Cardiac muscle cell (in vitro differentiated cells and primary cell): ENCODE results near the gene UBE2C. TPM values are rescaled to one million over a fixed set of nuclear protein-coding genes. Genes with fewer than 3 reads are reported as not detected.
A peak's percentile ranks its signal among the peaks of the same experiment; 100 is the strongest.

ENCODE experiments used
- DNase-seq, 2 donors: peaks; one replicate each; pipeline versions ENCODE4 v3.0.0 to v3.0.0-alpha.2; 2010 to 2017; ENCODE audit warnings: low read depth in 1 of 2, low spot score in 1 of 2
- H3K27ac ChIP-seq: fragments of 200-600 bp; sonication (generic); 2 replicates; pipeline ENCODE4 v1.5.1; 2016
- H3K27me3 ChIP-seq: fragments of 200-600 bp; sonication (generic); 2 replicates; pipeline ENCODE4 v1.6.0; 2016; ENCODE audit warnings: control low read depth
- H3K36me3 ChIP-seq: fragments of 200-600 bp; sonication (generic); 2 replicates; pipeline ENCODE4 v1.5.1; 2016; ENCODE audit warnings: control low read depth
- H3K4me1 ChIP-seq: fragments of 200-600 bp; sonication (generic); 2 replicates; pipeline ENCODE4 v1.8.1; 2017; ENCODE audit warnings: low read depth, mild to moderate bottlenecking, mixed run types
- H3K4me3 ChIP-seq: fragments of 200-600 bp; sonication (generic); 2 replicates; pipeline ENCODE4 v1.5.1; 2016; ENCODE audit warnings: mild to moderate bottlenecking
- H3K9me3 ChIP-seq: fragments of 200-600 bp; sonication (generic); 2 replicates; pipeline ENCODE4 v1.5.1; 2017; ENCODE audit warnings: low read depth, mild to moderate bottlenecking, control low read depth
- CTCF ChIP-seq: IDR thresholded peaks from 2 replicates; pipeline ENCODE4 v1.5.1; 2012; ENCODE audit warnings: low read depth, mild to moderate bottlenecking, low read length
- polyA plus RNA-seq: library from polyadenylated mRNA; unstranded; fragments of >200 nt; fragmentation: Nextera tagmentation; extraction: Ambion mirVana; gene quantifications from 2 replicates; pipeline ENCODE4 v1.2.1, GENCODE V29; 2016
- total RNA-seq: library from RNA; depleted of rRNA; stranded (reverse); fragments of >200 nt; gene quantifications from 2 replicates; pipeline ENCODE4 v1.2.3, GENCODE V29; 2016

Gene UBE2C
- total and polyA plus RNA-seq, 2 experiments from 2014 or later: 48.6 to 267 TPM

- no peak for TF ChIP-seq CTCF
- no peak for DNase-seq
- no peak overlapping the region for H3K4me3 ChIP-seq
- no peaks in the 10 kb centered on the region for H3K27me3 ChIP-seq
- peaks cover under 1% of the 10 kb centered on the region for H3K36me3 ChIP-seq
- H3K27ac ChIP-seq: peak overlapping the region; percentile 26
- H3K9me3 ChIP-seq: no peaks in the 10 kb centered on the region
- H3K4me1 ChIP-seq: peaks cover 23% of the 10 kb centered on the region
Measured at GRCh38 chr20:45835825-45836224, 23.4 kb downstream of the UBE2C start.

DNA sequence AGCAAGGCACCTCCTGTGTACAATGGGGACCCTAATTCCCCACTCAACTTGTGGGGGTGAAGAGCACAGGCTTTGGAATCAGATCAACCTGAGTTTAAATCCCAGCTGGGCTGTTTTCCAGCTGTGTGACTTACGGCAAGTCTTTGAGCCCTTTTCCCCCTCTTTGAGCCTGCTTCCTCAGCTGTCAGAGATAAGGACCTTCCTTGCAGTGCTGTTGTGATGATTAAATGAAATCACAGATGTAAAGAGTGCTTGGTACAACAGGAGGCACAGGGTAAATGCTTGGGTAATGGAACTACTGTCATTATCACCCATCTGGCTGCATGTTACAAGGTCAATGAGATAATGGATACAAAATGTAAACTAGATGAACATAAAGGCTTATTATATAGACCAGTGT, 24.4 kb downstream of the UBE2C start:
- Histone ChIP-seq H3K4me3 (no peak overlapping the region), H3K27ac (peak overlapping the region; percentile 37), H3K9me3 (no peaks in the 10 kb centered on the region), H3K4me1 (peaks cover 23% of the 10 kb centered on the region), H3K27me3 (no peaks in the 10 kb centered on the region), H3K36me3 (peaks cover 7% of the 10 kb centered on the region)
- DNase-seq: peak in 1 of 2 donors; percentile 60
- no peak for TF ChIP-seq CTCF

DNA sequence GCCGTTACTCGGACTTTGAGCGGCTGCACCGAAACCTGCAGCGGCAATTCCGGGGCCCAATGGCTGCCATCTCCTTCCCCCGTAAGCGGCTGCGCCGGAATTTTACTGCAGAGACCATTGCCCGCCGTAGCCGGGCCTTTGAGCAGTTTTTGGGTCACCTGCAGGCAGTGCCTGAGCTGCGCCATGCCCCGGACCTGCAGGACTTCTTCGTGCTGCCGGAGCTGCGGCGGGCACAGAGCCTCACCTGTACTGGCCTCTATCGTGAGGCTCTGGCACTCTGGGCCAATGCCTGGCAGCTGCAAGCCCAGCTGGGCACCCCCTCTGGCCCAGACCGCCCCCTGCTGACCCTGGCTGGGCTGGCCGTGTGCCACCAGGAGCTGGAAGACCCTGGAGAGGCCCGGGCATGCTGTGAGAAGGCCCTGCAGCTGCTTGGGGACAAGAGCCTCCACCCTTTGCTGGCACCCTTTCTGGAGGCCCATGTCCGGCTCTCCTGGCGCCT, 28.3 kb downstream of the UBE2C start:
- Histone ChIP-seq H3K4me3 (no peak overlapping the region), H3K27me3 (no peaks in the 10 kb centered on the region), H3K4me1 (peaks cover 10% of the 10 kb centered on the region), H3K27ac (peak overlapping the region; percentile 66), H3K36me3 (peaks cover 26% of the 10 kb centered on the region), H3K9me3 (no peaks in the 10 kb centered on the region)
- DNase-seq: no peak
- TF ChIP-seq CTCF: no peak

DNA sequence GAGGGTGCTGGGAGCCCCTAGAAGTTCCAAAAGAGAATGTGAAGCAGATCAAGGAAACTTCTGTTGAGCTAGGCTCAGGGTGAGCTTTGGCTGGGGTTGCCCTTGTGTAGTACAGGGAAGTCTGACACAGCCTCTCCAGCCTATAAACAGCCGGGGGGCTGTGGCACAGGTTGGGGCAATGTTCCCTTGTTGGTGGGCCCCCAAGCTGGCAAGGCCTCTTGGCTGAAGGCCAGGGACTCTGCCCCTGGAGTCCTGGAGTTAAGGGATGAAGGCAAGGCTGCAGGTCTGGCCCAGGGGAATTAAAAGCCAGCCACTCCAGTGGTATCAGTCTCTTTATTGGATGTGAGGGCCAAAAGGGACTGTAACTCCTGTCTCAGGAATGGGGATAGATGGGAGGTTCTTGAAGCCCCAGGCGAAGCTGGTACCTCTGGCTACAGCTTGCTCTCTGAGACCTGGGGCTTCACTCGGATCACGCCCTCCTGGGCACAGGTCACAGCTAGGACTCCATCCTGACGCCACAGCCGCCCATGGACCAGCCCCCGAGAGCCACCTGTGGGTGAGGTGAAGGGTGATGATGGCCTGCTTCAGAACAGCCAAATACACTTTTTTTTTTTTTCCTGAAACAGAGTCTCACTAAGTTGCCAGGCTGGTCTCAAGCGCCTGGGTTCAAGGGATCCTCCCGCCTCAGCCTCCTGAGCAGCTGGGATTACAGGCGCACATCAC, 29.1 kb downstream of the UBE2C start:
- H3K4me1 ChIP-seq: peaks cover 8% of the 10 kb centered on the region
- H3K36me3 ChIP-seq: peaks cover 31% of the 10 kb centered on the region
- no peak for DNase-seq
- H3K27ac ChIP-seq: peak overlapping the region; percentile 66
- no peak for TF ChIP-seq CTCF
- no peaks in the 10 kb centered on the region for H3K9me3 ChIP-seq
- no peaks in the 10 kb centered on the region for H3K27me3 ChIP-seq
- no peak overlapping the region for H3K4me3 ChIP-seq

- H3K9me3 ChIP-seq: no peaks in the 10 kb centered on the region
- H3K36me3 ChIP-seq: peaks cover 31% of the 10 kb centered on the region
- peaks cover under 1% of the 10 kb centered on the region for H3K4me1 ChIP-seq
- no peak overlapping the region for H3K4me3 ChIP-seq
- H3K27ac ChIP-seq: peak overlapping the region; percentile 74
- no peaks in the 10 kb centered on the region for H3K27me3 ChIP-seq
- peak in 1 of 2 donors; percentile 63 for DNase-seq
- TF ChIP-seq CTCF: no peak
Measured at GRCh38 chr20:45842169-45842812, 29.8 kb downstream of the UBE2C start.
